Muscle of leg (tissue), 11 donors: ENCODE results near the gene MAEA. TPM values are rescaled to one million over a fixed set of nuclear protein-coding genes. Genes with fewer than 3 reads are reported as not detected.

Experiments used
- DNase-seq: peaks from one replicate; pipeline ENCODE4 v3.0.0; 2013
- H3K27ac ChIP-seq: one replicate; pipeline ENCODE4 v1.5.1; 2013; ENCODE audit warnings: mild to moderate bottlenecking, low read length, control low read depth
- H3K27me3 ChIP-seq: one replicate; pipeline ENCODE4 v1.6.1; 2013; ENCODE audit warnings: low read length; ENCODE audit not compliant: control insufficient read depth, insufficient read depth
- H3K36me3 ChIP-seq: one replicate; pipeline ENCODE4 v1.6.1; 2013; ENCODE audit warnings: low read length; ENCODE audit not compliant: control insufficient read depth, insufficient read depth
- H3K4me1 ChIP-seq: one replicate; pipeline ENCODE4 v1.6.1; 2013; ENCODE audit warnings: low read length; ENCODE audit not compliant: control insufficient read depth, insufficient read depth
- H3K4me3 ChIP-seq: one replicate; pipeline ENCODE4 v1.5.1; 2013; ENCODE audit warnings: low read length, control low read depth
- H3K9me3 ChIP-seq: replicated peaks from 2 replicates; pipeline ENCODE4 v1.6.1; 2013; ENCODE audit warnings: low read depth, low read length; ENCODE audit not compliant: control insufficient read depth
- WGBS: methylation state at CpG from one replicate; pipeline ENCODE4 v1.1.5; 2013; ENCODE audit warnings: missing lambda C conversion rate; ENCODE audit not compliant: insufficient coverage; 5-methylcytosine and 5-hydroxymethylcytosine counted together
- polyA plus RNA-seq, 8 donors: library from polyadenylated mRNA; unstranded; fragments of 120-200 nt; gene quantifications; one replicate each; pipeline versions ENCODE4 v1.2.1 to v1.2.3, GENCODE V29; 2013; ENCODE audit warnings: inconsistent platforms in 1 of 8, low replicate concordance in 1 of 8; ENCODE audit not compliant: insufficient read length in 8 of 8, insufficient read depth in 1 of 8
- total RNA-seq: library from RNA; stranded (reverse); fragments of 120-200 nt; gene quantifications from one replicate; pipeline ENCODE4 v1.2.4, GENCODE V29; 2013

The MAEA gene
- total and polyA plus RNA-seq, 9 donors: 30.5 to 49.6 (median 40.8) TPM

DNA sequence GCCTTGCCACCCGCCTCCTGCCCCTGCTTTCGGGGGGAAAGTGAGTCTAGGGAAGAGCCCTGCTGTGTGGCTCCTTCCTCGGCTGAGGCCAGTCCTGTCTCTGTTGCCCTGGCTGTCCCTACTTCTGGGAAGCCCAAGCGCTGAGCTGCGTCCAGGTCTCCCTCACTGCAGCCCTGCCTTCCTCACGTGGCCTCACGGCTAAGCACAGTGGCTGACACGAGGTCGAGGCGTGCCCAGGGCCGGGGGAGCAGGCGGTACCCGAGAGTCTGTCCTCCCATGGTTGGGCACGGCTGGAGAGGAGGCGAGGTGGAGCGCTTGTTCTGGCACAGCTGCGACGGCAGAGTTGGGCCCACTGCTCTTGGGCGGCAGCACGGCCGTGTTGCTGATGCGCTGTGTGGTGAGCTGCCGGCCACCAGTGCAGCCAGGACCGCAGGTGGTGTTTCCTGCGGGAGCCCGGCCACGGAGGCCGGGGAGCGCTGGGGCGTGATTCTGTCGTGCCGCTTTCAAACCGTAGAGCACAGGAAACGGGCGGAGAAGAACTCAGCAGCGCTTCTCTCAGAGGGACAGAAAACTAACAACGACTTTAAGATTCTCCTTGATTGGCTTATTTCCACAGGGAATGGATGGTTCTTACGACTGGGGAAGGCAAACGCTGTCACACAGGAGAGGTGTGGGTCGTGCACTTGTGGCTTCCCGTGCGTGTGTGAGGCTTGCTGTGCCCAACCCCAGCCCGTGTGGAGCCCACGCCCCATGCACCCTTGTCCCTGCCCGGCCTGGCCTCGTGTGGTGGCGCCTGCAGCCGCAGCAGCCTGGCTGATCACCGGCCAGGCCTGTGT, 21.3 kb downstream of the MAEA start:
- DNase-seq: no peak
- H3K36me3 ChIP-seq: peaks cover 50% of the 10 kb centered on the region

DNA sequence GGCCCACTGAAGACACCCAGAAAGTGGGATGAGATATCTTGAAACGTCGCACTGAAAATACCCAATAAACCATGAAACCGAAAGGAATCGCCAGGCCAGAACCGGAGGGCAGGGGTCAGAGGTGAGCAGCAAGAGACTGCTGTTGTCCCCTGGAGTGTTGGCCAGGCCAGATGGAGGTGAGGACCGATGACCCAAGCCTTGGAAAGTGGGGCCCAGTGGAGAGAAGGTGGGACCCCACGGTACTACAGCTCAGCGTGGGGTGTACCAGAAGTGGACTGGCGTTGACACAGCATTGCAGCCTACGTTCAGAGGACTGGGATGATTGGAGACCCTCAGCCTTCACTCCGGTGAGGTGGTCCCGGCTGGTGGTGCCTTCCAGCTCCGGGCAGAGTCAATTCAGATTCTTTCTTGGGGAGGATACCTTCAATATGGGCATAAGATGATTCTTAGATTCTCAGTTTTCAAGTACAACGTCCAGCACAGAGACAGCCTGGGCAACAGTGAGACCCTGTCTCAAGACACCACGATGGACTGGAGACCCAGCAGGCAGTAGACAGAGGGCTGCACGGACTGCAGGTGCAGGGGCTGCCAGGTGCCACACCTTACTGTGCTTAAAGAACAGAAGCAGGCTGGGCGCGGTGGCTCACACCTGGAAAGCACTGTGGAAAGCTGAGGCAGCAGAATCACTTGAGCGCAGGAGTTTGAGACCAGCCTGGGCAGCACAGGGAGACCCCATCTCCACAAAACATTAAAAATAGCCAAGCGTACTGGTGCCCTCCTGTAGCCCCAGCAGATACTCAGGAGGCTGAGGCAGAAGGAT, 23.3 kb downstream of the MAEA start:
- Histone ChIP-seq H3K9me3 (no peaks in the 10 kb centered on the region), H3K4me3 (no peak overlapping the region), H3K4me1 (peaks cover 22% of the 10 kb centered on the region), H3K36me3 (peaks cover 58% of the 10 kb centered on the region), H3K27ac (no peak overlapping the region), H3K27me3 (no peaks in the 10 kb centered on the region)
- WGBS: 95% methylated on average over 18 of the region's 20 CpGs
- no peak for DNase-seq

More for the DNA sequence above, 21.3 kb downstream of the MAEA start:
- WGBS: 83% methylated on average over 46 of the region's 49 CpGs
- Histone ChIP-seq H3K4me1 (peaks cover 22% of the 10 kb centered on the region), H3K4me3 (no peak overlapping the region), H3K27ac (no peak overlapping the region), H3K9me3 (no peaks in the 10 kb centered on the region), H3K27me3 (no peaks in the 10 kb centered on the region)

DNA sequence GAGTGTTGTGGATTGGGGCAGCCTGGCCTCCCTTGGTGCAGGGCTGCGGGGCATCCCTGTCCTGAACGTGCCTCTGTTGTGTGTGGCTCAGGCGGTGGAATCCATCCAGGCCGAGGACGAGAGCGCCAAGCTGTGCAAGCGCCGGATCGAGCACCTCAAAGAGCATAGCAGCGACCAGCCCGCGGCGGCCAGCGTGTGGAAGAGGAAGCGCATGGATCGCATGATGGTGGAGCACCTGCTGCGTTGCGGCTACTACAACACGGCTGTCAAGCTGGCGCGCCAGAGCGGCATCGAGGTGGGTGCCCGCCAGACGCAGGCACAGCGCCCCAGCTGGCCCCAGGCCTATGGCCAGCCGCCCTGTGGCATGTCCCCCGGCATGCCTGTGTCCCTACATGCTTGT, 25.6 kb downstream of the MAEA start:
- no peaks in the 10 kb centered on the region for H3K9me3 ChIP-seq
- H3K36me3 ChIP-seq: peaks cover 69% of the 10 kb centered on the region
- H3K4me3 ChIP-seq: no peak overlapping the region
- WGBS: 95% methylated on average over 25 of the region's 28 CpGs
- no peaks in the 10 kb centered on the region for H3K27me3 ChIP-seq
- peaks cover 5% of the 10 kb centered on the region for H3K4me1 ChIP-seq
- no peak overlapping the region for H3K27ac ChIP-seq
- DNase-seq: no peak

DNA sequence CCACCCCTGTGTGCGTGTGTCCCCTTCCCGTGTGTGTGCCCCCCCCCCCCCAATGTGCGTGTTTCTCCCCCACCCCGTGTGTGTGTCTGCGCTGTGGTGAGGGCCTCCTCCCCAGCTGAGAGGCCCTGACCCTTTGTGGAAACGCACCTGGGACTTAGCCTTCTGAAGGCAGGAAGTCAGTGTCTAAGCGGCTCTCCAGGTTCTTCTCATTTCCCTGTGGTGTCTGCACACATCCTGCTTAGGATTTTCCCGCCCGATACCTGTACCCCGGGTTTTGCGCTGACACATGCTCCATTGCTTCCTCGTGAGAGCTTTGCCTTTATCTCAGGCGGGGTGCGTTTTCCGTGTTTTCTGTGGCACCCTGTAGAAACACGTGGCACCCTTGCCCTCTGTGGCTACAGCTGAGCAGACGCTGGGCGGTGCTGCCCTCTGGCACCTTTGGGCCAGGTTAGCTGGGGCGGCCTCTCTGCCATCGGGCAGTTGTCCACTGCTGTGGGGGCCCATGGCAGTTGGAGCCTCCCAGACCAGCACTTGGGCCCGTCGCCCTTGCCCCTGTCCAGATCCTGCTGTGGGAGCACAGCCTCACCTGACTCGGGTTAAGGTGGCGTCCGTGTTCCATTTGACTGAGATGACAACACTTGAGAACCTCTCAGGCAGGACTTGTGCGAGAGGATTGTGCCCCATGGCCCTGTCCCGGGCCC, 26.3 kb downstream of the MAEA start:
- Histone ChIP-seq H3K36me3 (peaks cover 69% of the 10 kb centered on the region), H3K4me3 (no peak overlapping the region), H3K9me3 (no peaks in the 10 kb centered on the region), H3K27ac (no peak overlapping the region), H3K27me3 (no peaks in the 10 kb centered on the region), H3K4me1 (no peaks in the 10 kb centered on the region)
- no peak for DNase-seq
- WGBS: 88% methylated on average over 24 of the region's 27 CpGs

DNA sequence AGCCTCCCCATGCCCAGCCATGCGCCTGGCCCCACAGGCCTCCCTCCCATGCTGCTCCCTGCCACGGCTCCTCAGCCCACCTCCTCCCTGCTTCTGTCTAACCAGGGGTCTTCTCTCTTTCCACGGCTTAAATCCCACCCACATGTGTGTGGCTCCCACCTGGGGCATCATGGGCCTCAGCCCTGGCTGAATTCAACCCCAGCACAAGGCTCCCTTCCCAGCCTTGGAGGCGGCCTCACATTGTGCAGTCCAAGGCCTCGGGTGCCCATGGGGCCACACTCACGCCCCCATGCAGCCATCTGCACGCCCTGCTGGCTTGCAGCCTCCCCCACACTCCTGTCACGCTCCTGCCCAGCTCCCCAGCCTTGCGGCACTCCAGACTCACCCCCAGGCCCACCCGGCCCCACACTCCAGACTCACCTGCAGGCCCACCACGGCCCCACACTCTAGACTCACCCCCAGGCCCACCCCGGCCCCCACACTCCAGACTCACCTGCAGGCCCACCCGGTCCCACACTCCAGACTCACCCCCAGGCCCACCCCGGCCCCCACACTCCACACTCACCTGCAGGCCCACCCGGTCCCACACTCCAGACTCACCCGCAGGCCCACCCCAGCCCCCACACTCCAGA, 27.0 kb downstream of the MAEA start:
- Histone ChIP-seq H3K36me3 (peaks cover 72% of the 10 kb centered on the region), H3K9me3 (no peaks in the 10 kb centered on the region)
- 70% methylated on average over 10 of the region's 16 CpGs for WGBS

DNA sequence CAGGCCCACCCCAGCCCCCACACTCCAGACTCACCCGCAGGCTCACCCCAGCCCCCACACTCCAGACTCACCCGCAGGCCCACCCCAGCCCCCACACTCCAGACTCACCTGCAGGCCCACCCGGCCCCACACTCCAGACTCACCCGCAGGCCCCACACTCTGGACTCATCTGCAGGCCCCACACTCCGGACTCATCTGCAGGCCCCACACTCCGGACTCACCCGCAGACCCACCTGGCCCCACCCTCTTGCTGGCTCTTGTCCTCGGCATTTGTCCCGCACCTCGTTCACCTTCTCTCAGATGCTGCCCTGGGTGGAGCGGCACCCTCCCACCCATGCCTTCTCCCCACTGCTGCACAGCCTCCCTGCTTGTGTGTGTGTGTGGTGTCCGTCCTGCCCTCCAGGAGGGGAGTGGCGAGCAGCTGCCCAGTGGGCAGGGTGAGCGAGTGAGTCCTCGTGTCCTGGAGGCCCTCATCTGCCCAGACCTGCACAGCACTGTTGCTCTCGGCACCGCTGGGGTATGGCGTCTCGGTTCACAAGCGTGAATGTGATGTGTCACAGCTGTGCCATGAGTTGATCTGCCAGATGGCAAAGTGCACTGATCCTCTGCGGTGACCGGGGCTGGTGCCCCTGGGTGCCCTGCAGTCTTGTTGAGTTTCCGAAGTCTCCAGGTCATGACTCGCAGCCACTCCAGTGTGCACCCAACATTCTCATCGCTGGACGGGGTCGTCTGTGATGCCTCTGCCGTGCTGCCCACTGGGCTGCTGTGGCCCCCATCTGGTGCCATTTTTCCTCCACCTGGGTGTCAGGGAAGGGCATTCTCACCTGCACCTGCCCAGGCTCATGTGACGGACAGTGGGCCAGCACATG, 27.7 kb downstream of the MAEA start:
- no peak for DNase-seq
- WGBS: 94% methylated on average over 27 of the region's 29 CpGs
- no peak overlapping the region for H3K4me3 ChIP-seq
- H3K27me3 ChIP-seq: no peaks in the 10 kb centered on the region
- H3K36me3 ChIP-seq: peaks cover 71% of the 10 kb centered on the region
- H3K27ac ChIP-seq: no peak overlapping the region
- H3K9me3 ChIP-seq: no peaks in the 10 kb centered on the region
- H3K4me1 ChIP-seq: no peaks in the 10 kb centered on the region

More for the DNA sequence above, 27.0 kb downstream of the MAEA start:
- no peak overlapping the region for H3K4me3 ChIP-seq
- H3K27me3 ChIP-seq: no peaks in the 10 kb centered on the region
- DNase-seq: no peak
- H3K27ac ChIP-seq: no peak overlapping the region
- H3K4me1 ChIP-seq: no peaks in the 10 kb centered on the region

DNA sequence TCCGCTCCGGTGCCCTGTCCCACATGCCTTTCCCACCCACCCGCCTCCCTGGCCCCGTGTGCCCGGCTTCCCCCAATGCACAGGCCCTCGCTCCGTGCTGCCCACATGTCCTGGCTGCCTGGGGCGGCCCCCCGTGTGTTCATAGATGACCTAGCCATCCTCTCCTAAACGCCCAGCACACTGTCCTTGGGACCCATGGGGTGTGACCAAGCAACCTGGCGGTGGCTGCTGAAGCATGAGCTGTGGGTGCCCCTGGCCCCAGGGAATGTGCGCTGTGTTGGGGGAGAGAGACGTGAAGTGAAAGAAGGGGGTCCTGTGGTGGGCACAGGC, 28.3 kb downstream of the MAEA start:
- Histone ChIP-seq H3K36me3 (peaks cover 69% of the 10 kb centered on the region), H3K27ac (no peak overlapping the region), H3K9me3 (no peaks in the 10 kb centered on the region), H3K4me1 (no peaks in the 10 kb centered on the region), H3K27me3 (no peaks in the 10 kb centered on the region), H3K4me3 (no peak overlapping the region)
- 92% methylated on average over 9 of the region's 13 CpGs for WGBS
- DNase-seq: no peak

DNA sequence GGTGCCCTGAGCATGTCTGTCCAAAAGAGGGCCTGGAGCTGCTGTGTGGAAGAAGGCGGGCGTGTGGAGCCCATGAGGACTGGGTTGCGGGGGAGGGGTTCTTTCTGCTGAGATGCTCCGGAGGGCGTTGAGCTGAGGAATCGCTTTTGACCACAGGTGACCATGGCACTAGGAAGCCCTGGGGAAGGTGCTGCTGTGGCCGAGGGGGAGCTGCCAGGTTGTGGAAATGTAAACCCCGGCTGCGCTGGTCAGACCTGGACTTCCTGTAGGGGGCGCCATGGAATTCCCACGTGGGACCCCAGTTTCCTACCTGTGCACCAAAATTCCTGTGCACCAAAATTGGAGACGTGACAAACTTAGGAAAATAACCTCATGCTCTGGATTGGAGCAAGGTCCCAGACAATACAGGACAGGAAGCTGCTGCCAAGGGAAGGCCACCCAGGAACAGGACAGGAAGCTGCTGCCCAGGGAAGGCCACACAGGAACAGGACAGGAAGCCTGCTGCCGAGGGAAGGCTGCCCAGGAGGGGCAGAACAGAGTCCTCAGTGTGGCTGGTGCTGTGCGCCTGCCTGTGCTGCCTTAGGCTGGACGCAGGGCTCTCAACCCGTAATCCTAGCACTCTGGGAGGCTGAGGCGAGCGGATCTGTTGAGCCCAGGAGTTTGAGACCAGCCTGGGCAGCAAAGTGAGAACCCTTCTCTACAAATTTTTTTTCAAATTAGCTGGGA, 29.0 kb downstream of the MAEA start:
- 89% methylated on average over 15 of the region's 18 CpGs for WGBS
- Histone ChIP-seq H3K4me3 (no peak overlapping the region), H3K27me3 (no peaks in the 10 kb centered on the region), H3K9me3 (no peaks in the 10 kb centered on the region), H3K4me1 (no peaks in the 10 kb centered on the region), H3K27ac (no peak overlapping the region), H3K36me3 (peaks cover 68% of the 10 kb centered on the region)
- no peak for DNase-seq

DNA sequence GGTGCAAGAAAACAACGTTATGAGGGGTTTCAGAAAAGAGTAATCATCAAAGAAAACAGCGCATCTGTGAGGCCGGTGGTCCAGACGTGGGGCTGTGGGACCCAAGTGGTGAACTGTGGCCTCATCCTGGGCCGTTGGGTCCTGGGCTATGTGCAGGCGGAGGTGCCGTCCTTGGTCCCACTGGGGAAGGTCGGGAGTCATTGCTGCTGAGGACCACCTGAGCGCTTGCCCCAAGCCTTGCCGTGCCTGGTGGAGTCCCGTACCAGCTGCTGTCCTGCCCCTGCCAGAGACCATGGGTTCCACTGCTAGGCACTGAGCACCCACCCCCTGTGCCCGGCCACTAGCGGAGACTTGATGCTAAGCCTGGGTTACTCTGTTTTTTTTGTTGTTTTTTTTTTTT, 31.8 kb downstream of the MAEA start:
- Histone ChIP-seq H3K27me3 (no peaks in the 10 kb centered on the region), H3K4me3 (no peak overlapping the region), H3K36me3 (peaks cover 64% of the 10 kb centered on the region), H3K9me3 (no peaks in the 10 kb centered on the region), H3K4me1 (no peaks in the 10 kb centered on the region), H3K27ac (no peak overlapping the region)
- DNase-seq: no peak
- 94% methylated on average over 11 of the region's 13 CpGs for WGBS
